GM12878 (cell line): Measurements from ENCODE around the gene NPY2R. TPM values are rescaled to one million over a fixed set of nuclear protein-coding genes. Genes with fewer than 3 reads are reported as not detected.

Experiments used
- ATAC-seq: fragments of 200-7000 bp; cut with Tn5 transposase; 3 replicates; pipeline ENCODE4 v1.9.1; 2020; ENCODE audit warnings: mild to moderate bottlenecking, moderate library complexity
- BruUV-seq: library from RNA; stranded (reverse); fragments of 400-500 nt; replicated peaks from 2 replicates; lab custom pipeline; 2021; lab: Mats Ljungman, UMichigan
- CTCF ChIA-PET: fragments of 300-600 bp; sonication (Branson Sonifier 250); formaldehyde crosslinking; extraction: SDS; loops from one replicate; lab custom pipeline; 2021; ENCODE audit warnings: inconsistent platforms; lab: Yijun Ruan, JAX
- POLR2A ChIA-PET: fragments of 350-600 bp; formaldehyde crosslinking; extraction: SDS; loops from one replicate; lab custom pipeline; 2021; ENCODE audit warnings: inconsistent platforms; lab: Charles Lee
- RAD21 ChIA-PET: fragments of 300-600 bp; sonication (Branson Sonifier 250); formaldehyde crosslinking; loops from one replicate; lab custom pipeline; 2023; ENCODE audit warnings: antibody characterized with exemption; ENCODE audit not compliant: unreplicated experiment; lab: Charles Lee
- SMC1A ChIA-PET: fragments of 300-600 bp; sonication (Branson Sonifier 250); formaldehyde crosslinking; loops from one replicate; lab custom pipeline; 2023; ENCODE audit not compliant: unreplicated experiment, uncharacterized antibody; lab: Charles Lee
- DNase-seq: peaks from one replicate; pipeline ENCODE4 v3.0.0-alpha.2; 2011; ENCODE audit warnings: low read depth, low spot score
- FAIRE-seq: peaks from 3 replicates; lab custom pipeline; 2011; peaks lifted over from hg19 to GRCh38; lab: Jason Lieb, UNC
- H2AFZ ChIP-seq: 2 replicates; pipeline ENCODE4 v1.6.0; 2011; ENCODE audit warnings: low read depth, low read length, control low read depth; ENCODE audit not compliant: control insufficient read depth
- H3K27ac ChIP-seq: 2 replicates; pipeline ENCODE4 v1.5.1; 2011; ENCODE audit warnings: control low read depth; ENCODE audit not compliant: control insufficient read depth, insufficient read depth
- H3K27me3 ChIP-seq, 2 experiments: replicated peaks in 1 of 2; 2 replicates each; pipeline versions ENCODE4 v1.6.0 to v1.6.1; 2011; ENCODE audit warnings: low read length in 1 of 2; ENCODE audit not compliant: control insufficient read depth in 2 of 2, insufficient read depth in 2 of 2
- H3K36me3 ChIP-seq, 2 experiments: 2 replicates each; pipeline ENCODE4 v1.5.1; 2011; ENCODE audit warnings: low read length in 1 of 2; ENCODE audit not compliant: control insufficient read depth in 2 of 2, insufficient read depth in 2 of 2
- H3K4me1 ChIP-seq: 2 replicates; pipeline ENCODE4 v1.6.1; 2011; ENCODE audit warnings: mild to moderate bottlenecking, low read length, moderate library complexity, mixed read lengths; ENCODE audit not compliant: control insufficient read depth, insufficient read depth
- H3K4me2 ChIP-seq: 2 replicates; pipeline ENCODE4 v1.6.0; 2011; ENCODE audit warnings: control low read depth; ENCODE audit not compliant: control insufficient read depth, insufficient read depth
- H3K4me3 ChIP-seq: fragments of 200-600 bp; sonication (generic); 2 replicates; pipeline ENCODE4 v1.5.1; 2016
- H3K79me2 ChIP-seq: 2 replicates; pipeline ENCODE4 v1.6.0; 2011; ENCODE audit warnings: low read length; ENCODE audit not compliant: control insufficient read depth, insufficient read depth
- H3K9ac ChIP-seq: 2 replicates; pipeline ENCODE4 v1.8.0; 2011; ENCODE audit warnings: low read length, control low read depth, mixed read lengths; ENCODE audit not compliant: control insufficient read depth, insufficient read depth
- H3K9me3 ChIP-seq: replicated peaks from 3 replicates; pipeline ENCODE4 v1.5.1; 2011; ENCODE audit warnings: mild to moderate bottlenecking, low read length; ENCODE audit not compliant: control insufficient read depth, insufficient read depth
- H4K20me1 ChIP-seq: 2 replicates; pipeline ENCODE4 v1.6.0; 2011; ENCODE audit not compliant: control insufficient read depth, insufficient read depth
- CBX3 ChIP-seq: fragments of 200-600 bp; sonication (generic); IDR thresholded peaks from 2 replicates; pipeline ENCODE4 v1.6.1; 2016; ENCODE audit warnings: low read depth, borderline replicate concordance
- GABPA ChIP-seq: IDR thresholded peaks from 2 replicates; pipeline ENCODE4 v1.6.1; 2014; ENCODE audit warnings: antibody characterized with exemption, low read depth, mild to moderate bottlenecking, inconsistent platforms
- MYB ChIP-seq: fragments of 150-350 bp; IDR thresholded peaks from 2 replicates; pipeline ENCODE4 v1.6.1; 2014; ENCODE audit warnings: mild to moderate bottlenecking, low read depth, low read length, borderline replicate concordance
- POLR2A ChIP-seq: IDR thresholded peaks from 2 replicates; pipeline ENCODE4 v1.6.1; 2011; ENCODE audit warnings: low read depth, mild to moderate bottlenecking, low read length
- SREBF1 ChIP-seq: IDR thresholded peaks from 2 replicates; pipeline ENCODE4 v1.6.1; 2012; ENCODE audit warnings: mild to moderate bottlenecking, low read length
- ZNF207 ChIP-seq: fragments of 450-650 bp; IDR thresholded peaks from 2 replicates; pipeline ENCODE4 v1.6.1; 2014; ENCODE audit warnings: antibody characterized with exemption, mild to moderate bottlenecking, borderline replicate concordance
- WGBS: methylation state at CpG from one replicate; pipeline ENCODE4 v1.1.6; 2016; ENCODE audit warnings: low lambda C conversion rate; ENCODE audit not compliant: insufficient replicate concordance, insufficient coverage; ENCODE audit errors: missing lambda C conversion rate; 5-methylcytosine and 5-hydroxymethylcytosine counted together
- in situ Hi-C: fragments of 300-500 bp; cut with MboI; formaldehyde crosslinking; loops from 9 replicates; pipeline ENCODE4 v1.14.3; 2018; ENCODE audit warnings: mixed read lengths
- intact Hi-C: fragments of 100-400 bp; cut with micrococcal nuclease; formaldehyde crosslinking; loops from one replicate; pipeline ENCODE4 v1.14.2; 2022; ENCODE audit not compliant: unreplicated experiment
- polyA plus RNA-seq, 11 experiments: library from polyadenylated mRNA; depleted of rRNA in 4 of 11; unstranded in 6 of 11; stranded (reverse) in 5 of 11; fragments of >200 nt; fragmentation: Nextera tagmentation in 4 of 11; fragmentation: Illumina TruSeq in 1 of 11; extraction: Ambion mirVana in 4 of 11; extraction: Trizol in 1 of 11; gene quantifications; 1 replicate in 1 of 11; 2 replicates in 10 of 11; pipeline versions ENCODE4 v1.2.1 to v1.2.3, GENCODE V29; 2011 to 2016; ENCODE audit warnings: inconsistent platforms in 2 of 11, missing spikeins in 2 of 11, low read depth in 1 of 11
- total RNA-seq, 4 experiments: library from RNA; depleted of rRNA in 3 of 4; stranded (reverse); fragments of >200 nt in 3 of 4; fragmentation: Illumina TruSeq in 1 of 4; extraction: Trizol in 1 of 4; gene quantifications; 2 replicates each; pipeline versions ENCODE4 v1.2.1 to v1.2.3, GENCODE V29; 2013 to 2021
- TF ChIP-seq, protein P1 (sequence below): IDR thresholded peaks from 2 replicates; pipeline ENCODE4 v1.6.1; 2012; ENCODE audit warnings: low read depth, low read length, improper control_type of control experiment

The NPY2R gene
- total and polyA plus RNA-seq, 10 of the 15 experiments (the other 5 are each of a cell fraction or from before 2014, with no cell fraction given): not detected

DNA sequence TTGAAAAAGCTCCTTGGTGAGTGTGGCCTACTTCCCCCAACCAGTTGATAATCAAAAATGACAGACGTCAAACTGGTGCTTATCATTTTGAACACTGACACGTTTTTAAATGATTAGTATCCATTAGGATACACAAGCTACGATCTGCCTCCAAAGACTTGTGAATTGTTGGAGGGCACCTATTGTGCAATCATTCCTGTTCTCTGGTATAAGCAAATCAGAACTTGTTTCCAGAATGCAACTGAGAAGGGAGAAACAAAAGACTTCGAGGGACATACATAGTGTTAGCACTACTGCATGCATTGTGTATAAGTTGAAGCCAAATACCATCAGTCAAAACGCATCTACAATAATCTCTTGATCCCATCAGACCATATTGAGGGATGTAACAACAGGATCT, 11.6 kb downstream of the NPY2R start:
- H2AFZ ChIP-seq: no peak overlapping the region
- 15% methylated on average over 5 of the region's 5 CpGs for WGBS
- no peak overlapping the region for H3K4me3 ChIP-seq
- ChIA-PET CTCF (no interaction called here), POLR2A (no interaction called here), RAD21 (no interaction called here), SMC1A (interaction anchor here (0.6 kb wide), 1 partner anchor 10 kb away, joined by 5 read pairs; no protein-coding TSS in a partner anchor)
- H4K20me1 ChIP-seq: no peaks in the 10 kb centered on the region
- no peaks in the 10 kb centered on the region for H3K79me2 ChIP-seq
- no TSS peak for BruUV-seq
- no peak for FAIRE-seq
- DNase-seq: no peak
- H3K27me3 ChIP-seq: no peaks in the 10 kb centered on the region; a peak in 1 of 4 replicates
- no peaks in the 10 kb centered on the region for H3K9me3 ChIP-seq
- TF ChIP-seq, protein P1, sequence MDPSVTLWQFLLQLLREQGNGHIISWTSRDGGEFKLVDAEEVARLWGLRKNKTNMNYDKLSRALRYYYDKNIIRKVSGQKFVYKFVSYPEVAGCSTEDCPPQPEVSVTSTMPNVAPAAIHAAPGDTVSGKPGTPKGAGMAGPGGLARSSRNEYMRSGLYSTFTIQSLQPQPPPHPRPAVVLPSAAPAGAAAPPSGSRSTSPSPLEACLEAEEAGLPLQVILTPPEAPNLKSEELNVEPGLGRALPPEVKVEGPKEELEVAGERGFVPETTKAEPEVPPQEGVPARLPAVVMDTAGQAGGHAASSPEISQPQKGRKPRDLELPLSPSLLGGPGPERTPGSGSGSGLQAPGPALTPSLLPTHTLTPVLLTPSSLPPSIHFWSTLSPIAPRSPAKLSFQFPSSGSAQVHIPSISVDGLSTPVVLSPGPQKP: no peak
- TF ChIP-seq POLR2A (no peak), ZNF207 (no peak), MYB (no peak), CBX3 (no peak)
- no peak overlapping the region for H3K4me2 ChIP-seq
- H3K27ac ChIP-seq: no peak overlapping the region
- no peak overlapping the region for H3K9ac ChIP-seq
- no peaks in the 10 kb centered on the region for H3K36me3 ChIP-seq
- intact Hi-C loops: no loop called here
- ATAC-seq: no peak
- in situ Hi-C loops: no loop called here
- no peaks in the 10 kb centered on the region for H3K4me1 ChIP-seq

- H3K9ac ChIP-seq: no peak overlapping the region
- intact Hi-C loops: no loop called here
- TF ChIP-seq GABPA: no peak
- no peak for TF ChIP-seq SREBF1
- no peak overlapping the region for H3K4me3 ChIP-seq
- H3K79me2 ChIP-seq: no peaks in the 10 kb centered on the region
- BruUV-seq: no TSS peak
- ATAC-seq (no peak), FAIRE-seq (no peak), DNase-seq (no peak)
- ChIA-PET POLR2A (no interaction called here), RAD21 (no interaction called here), CTCF (no interaction called here), SMC1A (no interaction called here)
- no peak overlapping the region for H3K27ac ChIP-seq
- H2AFZ ChIP-seq: no peak overlapping the region
- no peaks in the 10 kb centered on the region for H4K20me1 ChIP-seq
- no peaks in the 10 kb centered on the region for H3K4me1 ChIP-seq
- no peaks in the 10 kb centered on the region for H3K36me3 ChIP-seq
- H3K27me3 ChIP-seq: no peaks in the 10 kb centered on the region
- in situ Hi-C loops: no loop called here
- H3K9me3 ChIP-seq: no peaks in the 10 kb centered on the region
- WGBS: 0% methylated on average over 2 of the region's 2 CpGs
- H3K4me2 ChIP-seq: no peak overlapping the region
These were observed 18.7 kb downstream of the NPY2R start for GRCh38 chr4:155227131-155227530.
